Loucy (cell line): ENCODE measurements around the gene NXPE4.

Experiments
- CTCF ChIP-seq: fragments of 200-600 bp; sonication (generic); conservative IDR thresholded peaks from 2 replicates; pipeline ENCODE4 v1.5.1; 2014; ENCODE audit warnings: mild to moderate bottlenecking, antibody characterized with exemption, low read length
- EZH2phosphoT487 ChIP-seq: fragments of 200-600 bp; IDR thresholded peaks from 2 replicates; pipeline ENCODE4 v1.6.1; 2018; ENCODE audit warnings: antibody characterized with exemption, mild to moderate bottlenecking, moderate library complexity, borderline replicate concordance

GRCh38 chr11:114621950-114622809 is 26.6 kb upstream of the NXPE4 start:
- TF ChIP-seq CTCF (no peak), EZH2phosphoT487 (no peak)
